Upper lobe of left lung (tissue), 4 donors: ENCODE data around the gene CPHXL.

ENCODE experiments used
- CTCF ChIP-seq, 6 experiments: fragments of 450-650 bp in 4 of 6; fragments of 200-600 bp in 2 of 6; sonication (generic) in 2 of 6; IDR thresholded peaks; one replicate each; pipeline ENCODE4 v1.5.1; 2016 to 2019; ENCODE audit warnings: antibody characterized with exemption in 6 of 6
- POLR2AphosphoS5 ChIP-seq, 2 donors: sonication (generic); formaldehyde crosslinking; IDR thresholded peaks; one replicate each; pipeline ENCODE4 v1.5.1; 2017; ENCODE audit warnings: antibody characterized with exemption in 2 of 2

- no peak for TF ChIP-seq CTCF (IDR thresholded peaks at IDR 0.05)
- TF ChIP-seq POLR2AphosphoS5 (IDR thresholded peaks at IDR 0.05): no peak
Observed at GRCh38 chr16:75726390-75726789, at the start of gene CPHXL.
